NCI-H510A treated with DMSO at 0.1 percent for 48 hours (cell line): ENCODE measurements around the gene PRRC1.
"Not testable (repeated sequence)": the region's sequence is repeated elsewhere in the genome, so short reads cannot be mapped to it uniquely, and the experiment has no call there.

Experiments used
- DNase-seq: peaks from one replicate; lab custom pipeline; 2025; lab: John Stamatoyannopoulos, UW

The PRRC1 gene

DNA sequence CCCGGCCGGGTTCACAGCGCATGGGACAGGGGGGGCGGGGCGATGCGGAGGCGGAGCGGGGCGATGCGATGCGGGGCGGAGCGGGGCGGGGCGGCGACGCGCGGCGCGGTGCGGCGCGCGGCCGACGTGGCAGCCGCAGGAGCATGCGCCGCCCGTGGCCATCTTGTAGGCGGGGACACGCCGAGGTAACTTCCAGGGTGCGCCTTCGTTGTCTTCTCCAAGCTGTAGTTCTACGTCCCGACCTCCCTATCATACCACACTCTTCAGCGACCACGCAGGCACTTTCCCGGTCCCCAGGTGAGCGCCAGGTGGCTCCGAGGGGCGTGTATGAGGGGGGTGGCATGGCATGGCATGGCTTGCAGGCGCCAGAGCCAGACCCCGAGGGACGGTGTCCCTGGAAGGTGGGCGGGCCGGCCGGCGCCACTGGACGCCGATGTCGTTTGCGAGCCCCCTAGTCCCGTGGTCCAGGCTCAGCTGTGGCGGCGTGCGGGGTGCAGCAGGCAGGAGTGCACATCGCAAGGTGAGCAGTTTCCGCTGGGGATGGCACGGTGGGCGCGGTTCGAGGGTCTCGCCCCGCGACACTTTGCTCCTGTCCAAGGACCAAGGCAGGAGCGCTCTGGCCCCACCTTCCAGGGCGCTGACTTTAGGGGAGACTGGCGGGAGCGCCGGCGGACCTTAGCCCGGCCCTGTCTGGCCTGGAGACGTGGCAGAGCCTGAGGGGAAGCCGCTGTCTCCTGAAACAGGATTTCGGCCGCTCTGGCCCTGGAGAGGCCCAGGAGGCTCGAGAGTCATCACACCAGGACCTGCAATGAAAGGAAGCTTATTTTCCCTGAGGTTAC is at the start of gene PRRC1:
TSS of gene PRRC1 (plus strand) at position 161 of the 839 bp plus-strand sequence. CDS start 5,840 bp downstream, outside the sequence.
- peak; percentile 59 for DNase-seq

- DNase-seq, result no peak
Observed at GRCh38 chr5:127471211-127471610, 46.2 kb upstream of the PRRC1 start.

DNA sequence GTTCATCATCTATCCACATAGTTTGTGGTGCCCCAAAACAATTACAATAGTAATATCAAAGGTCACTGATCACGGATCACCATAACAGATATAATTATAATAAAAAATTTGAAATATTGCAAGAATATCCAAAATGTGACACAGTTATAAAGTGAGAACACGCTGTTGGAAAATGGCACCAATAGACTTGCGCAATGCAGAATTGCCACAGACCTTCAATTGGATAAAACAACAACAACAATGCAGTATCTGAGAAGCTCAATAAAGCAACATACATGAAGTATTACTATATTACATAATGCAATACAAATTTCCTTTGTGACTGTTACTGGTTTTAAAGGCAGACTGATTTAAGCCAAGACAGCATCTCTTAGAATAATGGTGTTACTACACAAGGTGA is 44.7 kb upstream of the PRRC1 start:
- no peak for DNase-seq

DNA sequence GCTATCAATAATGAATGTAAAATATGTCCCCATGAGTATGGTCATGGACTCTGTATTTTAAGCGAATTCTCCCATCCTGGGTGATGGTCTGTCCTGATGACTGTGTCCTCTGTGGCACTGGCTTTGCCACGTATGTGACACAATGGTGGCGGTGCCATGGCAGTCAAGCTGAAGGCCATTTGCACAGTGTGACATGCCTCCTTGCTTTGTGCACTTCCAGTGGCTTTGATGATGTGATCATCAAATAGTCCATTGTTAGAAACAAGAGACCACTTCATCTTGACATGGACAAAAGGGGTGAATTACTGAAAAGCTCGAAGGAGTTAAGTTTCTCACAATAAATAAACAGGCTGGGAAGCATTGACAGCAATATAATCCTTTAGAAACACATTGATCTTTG is 31.0 kb upstream of the PRRC1 start:
- DNase-seq, result no peak

- DNase-seq, result peak; percentile 73
Observed at GRCh38 chr5:127492854-127493738, 24.3 kb upstream of the PRRC1 start.

GRCh38 chr5:127498548-127498947 is 18.9 kb upstream of the PRRC1 start:
- DNase-seq, result no peak

- DNase-seq, result no peak
Observed at GRCh38 chr5:127505905-127506304, 11.5 kb upstream of the PRRC1 start.

GRCh38 chr5:127506616-127507015 is 10.8 kb upstream of the PRRC1 start:
- no peak for DNase-seq

GRCh38 chr5:127508644-127509373 is 8.6 kb upstream of the PRRC1 start:
- DNase-seq, result no peak

GRCh38 chr5:127513408-127513970 is 4.0 kb upstream of the PRRC1 start:
- DNase-seq, result no peak

DNA sequence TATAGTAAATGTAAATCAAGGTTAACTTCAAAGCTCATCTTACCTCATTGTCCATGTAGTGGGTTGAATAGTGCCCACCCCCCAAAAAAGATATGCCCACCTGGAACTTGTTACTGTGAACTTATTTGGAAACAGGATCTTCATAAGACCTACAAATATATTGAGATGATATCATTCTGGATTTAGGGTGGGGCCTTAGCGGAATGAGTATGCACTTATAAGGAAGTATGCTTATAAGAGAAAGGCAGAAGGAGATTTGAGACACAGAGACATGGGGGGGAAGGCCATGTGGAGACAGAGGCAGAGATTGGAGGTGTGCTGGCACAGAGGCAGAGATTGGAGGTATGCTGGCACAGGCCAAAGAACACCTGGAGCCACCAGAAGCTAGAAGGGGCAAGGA is 2.6 kb upstream of the PRRC1 start:
- DNase-seq, result no peak

DNA sequence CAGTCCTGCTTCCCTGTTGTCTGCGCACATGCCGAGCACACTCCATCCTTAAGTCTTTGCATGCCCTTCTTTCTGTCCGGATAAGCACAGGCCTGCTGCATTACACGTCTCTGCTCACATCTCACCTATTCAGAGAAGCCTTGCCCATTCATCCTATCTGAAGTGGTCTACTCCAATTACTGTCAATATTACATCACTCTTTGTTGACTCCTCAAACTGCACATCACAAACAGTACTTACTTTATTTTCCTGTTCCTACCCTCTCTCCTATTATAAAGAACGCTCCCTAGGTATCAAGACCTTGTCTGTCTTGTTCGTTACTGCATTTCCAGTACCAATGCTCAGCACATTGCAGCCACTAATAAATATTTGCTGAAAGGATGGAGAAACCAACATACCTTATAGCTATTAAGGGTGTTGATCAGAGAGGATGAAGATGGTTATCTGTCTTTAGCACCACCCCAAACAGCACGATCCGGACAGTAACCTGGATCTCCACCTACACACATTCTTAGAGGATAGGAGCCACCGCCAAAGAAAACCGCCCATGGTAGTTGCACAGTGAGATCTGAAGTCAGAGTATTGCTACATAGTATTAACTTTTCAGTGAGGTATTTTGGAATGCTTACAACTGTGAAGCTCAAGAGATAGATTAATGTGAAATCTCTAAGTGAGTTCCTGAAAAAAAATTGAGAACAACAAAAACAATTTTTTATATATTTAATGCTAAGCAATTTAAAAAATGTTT is 1.6 kb upstream of the PRRC1 start:
- peak; percentile 75 for DNase-seq

- peak; percentile 34 for DNase-seq
Observed at GRCh38 chr5:127517110-127517479, 345 bp upstream of the PRRC1 start.

DNA sequence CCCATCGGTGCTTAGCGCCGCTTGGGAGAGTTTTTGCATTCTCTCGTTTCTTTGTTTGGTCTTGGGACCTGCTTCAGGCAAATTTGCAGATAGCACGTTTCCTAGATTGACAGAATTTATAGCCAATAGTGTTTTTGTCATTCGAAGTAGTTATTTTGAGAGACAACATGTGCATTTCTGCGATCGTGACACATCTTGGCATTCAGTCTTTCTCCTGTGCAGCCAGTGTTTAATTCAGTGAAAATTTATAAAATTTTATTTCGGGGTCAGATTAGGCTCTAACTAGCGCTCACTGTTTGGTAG is 830 bp downstream of the PRRC1 start:
- no peak for DNase-seq

GRCh38 chr5:127519527-127519926 is 2.1 kb downstream of the PRRC1 start:
- DNase-seq, result no peak

GRCh38 chr5:127521138-127521770 is 3.8 kb downstream of the PRRC1 start:
- no peak for DNase-seq

GRCh38 chr5:127525181-127525580 is 7.7 kb downstream of the PRRC1 start:
- no peak for DNase-seq

DNA sequence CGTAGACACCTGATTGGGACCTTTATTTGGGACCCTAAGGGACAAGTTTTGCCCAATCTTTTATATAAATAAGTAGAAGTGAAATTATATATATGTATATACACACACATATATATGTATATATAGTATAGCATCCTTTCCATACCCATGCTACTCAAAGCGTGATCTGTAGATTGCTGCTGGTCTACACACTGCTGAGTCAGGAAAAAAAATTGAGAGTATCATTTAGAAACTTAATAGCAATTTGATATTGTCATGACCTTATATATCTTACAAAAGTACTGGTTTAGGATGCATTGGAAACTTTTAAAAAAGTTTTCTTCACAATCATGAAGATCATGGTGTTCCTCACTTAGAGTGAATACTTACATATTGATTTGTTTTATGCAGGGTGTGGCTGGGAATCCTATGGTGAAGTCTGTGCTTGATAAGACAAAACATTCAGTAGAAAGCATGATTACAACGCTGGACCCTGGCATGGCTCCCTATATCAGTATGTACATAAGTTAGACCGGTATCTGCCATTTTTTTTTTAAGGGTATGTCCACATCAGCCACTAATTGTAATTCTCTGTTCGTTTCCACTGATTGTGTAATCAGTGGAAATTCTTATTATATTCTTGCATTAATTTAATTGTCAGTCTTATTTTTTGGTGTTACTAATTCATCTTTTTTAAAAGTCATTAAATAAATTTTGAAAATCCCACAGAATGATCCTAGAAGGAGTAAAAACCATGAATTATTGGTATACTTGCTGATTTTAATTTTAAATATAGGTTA is 12.7 kb downstream of the PRRC1 start:
- DNase-seq, result no peak

DNA sequence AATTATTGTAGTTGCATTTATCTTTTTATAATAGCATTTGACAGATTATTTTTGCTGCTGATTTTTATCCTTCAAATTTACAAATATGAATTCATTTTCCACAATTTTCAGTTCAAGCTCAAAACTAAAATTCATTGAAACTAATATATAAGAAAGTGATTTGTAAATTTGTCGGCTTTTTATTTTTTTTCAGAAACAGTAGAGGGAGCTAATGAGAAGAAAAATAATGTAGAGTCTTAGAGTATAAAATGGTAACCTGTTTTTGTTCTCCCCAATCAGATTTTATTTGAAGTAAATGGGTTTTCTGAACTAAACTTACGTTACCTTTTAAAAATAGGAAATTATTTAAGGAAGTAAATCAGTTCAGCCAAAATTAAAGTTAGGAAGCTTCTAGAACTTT is 19.2 kb downstream of the PRRC1 start:
- DNase-seq, result no peak

DNA sequence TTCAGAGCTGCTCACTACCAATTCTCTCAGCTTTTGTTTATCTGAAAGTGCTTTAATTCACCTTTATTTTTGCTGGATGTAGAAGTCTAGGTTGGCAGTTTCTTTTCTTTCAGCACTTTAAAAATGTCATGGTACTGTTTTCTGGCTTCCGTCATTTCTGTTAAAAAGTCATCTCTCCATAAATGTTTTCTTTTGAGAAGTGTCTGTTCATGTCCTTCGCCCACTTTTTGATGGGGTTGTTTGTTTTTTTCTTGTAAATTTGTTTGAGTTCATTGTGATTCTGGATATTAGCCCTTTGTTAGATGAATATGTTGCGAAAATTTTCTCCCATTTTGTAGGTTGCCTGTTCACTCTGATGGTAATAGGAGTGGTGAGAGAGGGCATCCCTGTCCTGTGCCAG is 23.1 kb downstream of the PRRC1 start:
- not testable (repeated sequence) for DNase-seq
